Hippocampal formation (tissue), 2 donors: Measurements from ENCODE around the gene AQP9.

Experiments used
- DNase-seq, 2 donors: peaks; one replicate each; lab custom pipeline; 2025; lab: John Stamatoyannopoulos, UW

The AQP9 gene

DNA sequence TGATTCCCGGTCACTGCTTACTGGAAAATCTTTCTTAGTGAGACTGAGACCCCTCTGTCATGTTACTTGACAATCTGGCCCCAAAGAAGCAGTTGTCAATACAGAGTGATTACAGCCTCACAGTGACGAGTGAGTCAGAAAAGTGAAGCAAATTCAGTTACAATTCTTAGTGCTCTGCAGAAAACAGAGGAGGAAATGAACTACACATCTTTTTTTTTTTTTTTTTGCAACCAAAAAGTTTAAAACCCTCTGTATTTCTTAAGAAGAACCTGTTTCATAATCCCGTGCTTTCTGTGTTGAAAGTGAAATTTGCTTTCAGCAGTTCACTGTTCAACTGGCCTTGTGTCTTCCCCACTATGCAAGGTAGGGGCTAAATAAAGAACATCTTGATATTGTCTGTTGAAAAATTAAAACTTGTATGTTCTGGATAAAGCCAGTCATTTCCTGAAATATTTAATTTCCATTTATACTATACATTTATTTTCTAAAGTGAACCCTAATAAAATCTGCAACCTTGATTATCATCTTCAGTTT is 1.9 kb downstream of the AQP9 start:
- DNase-seq = no peak

DNA sequence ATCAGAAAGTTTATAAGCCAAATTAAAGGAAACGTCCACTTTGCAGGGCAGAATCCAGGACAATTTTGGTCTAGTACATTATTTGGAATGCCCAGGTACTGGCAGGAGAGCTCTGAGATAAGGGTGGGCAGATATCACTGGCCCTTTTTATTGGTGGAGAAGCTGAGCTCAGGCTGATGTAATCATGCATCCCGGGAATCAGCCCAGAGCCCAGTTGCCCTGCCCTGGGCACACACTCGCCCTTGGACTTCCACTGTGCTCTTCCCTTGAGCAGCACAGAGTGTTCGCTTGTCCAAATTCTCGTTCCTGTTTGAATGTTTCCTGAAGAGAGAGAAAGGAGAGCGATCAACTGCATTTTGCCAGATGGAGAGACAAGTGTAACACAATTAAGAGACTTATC is 3.7 kb downstream of the AQP9 start:
- DNase-seq = no peak

DNA sequence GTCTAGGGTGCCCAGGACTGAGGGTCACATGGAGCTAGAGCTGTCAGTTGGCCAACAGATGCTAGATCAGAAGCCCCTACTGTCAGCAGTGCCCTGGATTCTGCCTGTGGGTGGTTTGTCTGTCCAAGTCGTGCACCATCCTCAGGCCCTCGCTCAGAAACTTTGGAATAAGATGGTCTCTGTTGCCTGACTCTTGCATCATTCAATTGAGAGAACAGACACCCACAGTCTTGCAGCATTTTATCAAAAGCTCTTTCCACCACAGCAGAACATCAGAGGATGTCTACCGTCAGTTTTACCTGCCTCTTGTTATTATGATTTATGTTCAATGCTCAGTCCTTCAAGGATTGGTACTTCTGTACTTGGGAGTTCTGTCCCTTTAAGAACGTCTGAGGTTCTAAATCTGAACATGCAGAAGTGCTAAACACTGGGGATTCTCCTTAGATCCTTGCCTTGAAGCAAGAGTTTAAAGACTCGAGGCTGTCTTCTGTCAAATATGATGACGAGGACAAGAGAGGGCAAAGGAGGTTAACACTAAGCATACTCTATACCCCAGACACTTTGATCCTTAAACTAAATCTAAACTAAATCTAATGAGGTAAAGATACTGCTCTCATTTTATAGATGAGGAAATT is 4.8 kb downstream of the AQP9 start:
- DNase-seq = no peak

DNA sequence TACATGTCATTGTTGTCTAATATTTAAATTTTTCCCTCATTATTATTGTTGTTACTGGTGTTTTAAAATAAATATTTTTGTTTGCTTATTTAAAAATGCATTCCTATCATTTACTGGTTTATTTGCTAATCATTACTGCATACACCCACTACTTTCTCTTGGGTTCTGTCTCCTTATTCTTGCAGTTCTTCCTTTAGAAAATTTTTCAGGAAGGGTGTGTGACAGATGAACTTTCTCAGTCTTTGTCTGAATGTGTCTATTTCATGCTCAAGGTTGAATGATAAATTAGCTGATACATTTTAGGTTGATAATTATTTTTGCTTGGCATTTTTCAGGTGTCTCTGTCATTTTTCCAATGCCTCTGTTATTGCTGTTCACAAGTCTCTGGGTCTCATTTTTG is 7.4 kb downstream of the AQP9 start:
- DNase-seq = no peak

DNA sequence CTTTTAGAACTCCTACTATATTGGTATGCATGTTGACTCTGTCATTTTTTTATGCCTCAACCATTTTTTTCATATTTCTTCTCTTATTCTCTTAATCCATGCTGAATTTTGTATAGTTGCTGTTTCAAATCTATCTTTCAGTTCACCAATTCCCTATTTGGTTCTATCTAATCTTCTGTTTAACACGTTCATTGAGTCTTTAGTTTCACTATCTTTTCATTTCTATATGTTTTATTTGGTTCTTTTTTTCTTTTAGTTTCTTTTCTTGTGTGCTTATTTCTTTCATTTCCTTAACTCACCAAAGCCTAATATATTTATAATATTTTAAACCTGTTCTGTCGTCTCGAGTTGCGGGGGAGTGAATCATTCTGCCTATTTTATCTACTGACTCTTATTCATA is 8.0 kb downstream of the AQP9 start:
- no peak for DNase-seq

DNA sequence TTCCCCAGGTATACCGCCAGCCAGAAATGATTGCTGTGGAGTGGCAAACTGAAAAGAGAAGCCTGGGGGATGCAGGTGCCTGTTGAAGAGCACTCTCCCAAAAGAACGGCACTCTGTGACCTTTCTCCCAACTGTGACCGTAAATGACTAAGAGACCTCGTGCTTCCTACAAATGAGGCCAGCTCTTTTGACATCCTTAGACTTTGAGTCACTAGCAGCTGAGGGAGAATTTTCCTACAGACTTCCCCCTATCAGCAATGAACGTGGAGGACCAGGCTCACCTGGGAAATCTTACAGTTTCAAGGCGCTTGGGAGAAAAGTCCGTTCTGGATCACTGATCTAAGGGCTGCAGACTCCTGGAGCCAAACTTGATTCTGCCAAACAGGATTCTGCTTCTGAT is 8.6 kb downstream of the AQP9 start:
- DNase-seq = no peak

DNA sequence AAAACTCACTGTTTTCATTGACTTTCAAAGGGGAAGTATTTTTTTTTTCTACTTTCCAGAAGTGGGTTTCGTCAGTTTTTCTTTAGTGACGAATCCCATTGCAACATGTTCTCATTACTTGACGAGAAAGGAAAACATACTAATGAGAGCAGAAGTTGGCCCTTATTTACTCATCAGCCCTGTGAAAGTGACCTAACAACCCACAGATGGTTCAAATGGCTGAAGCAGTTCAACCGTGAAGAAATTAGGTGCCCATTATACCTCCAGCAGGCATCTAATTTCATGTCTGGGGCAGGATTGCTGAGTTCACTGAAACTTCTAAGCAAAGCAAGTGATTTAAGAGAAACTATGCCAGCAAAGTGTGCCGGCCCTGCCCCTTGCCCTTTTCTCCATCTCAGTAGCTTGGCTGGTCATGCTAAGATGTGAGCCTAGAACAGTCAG is 9.0 kb downstream of the AQP9 start:
- no peak for DNase-seq

DNA sequence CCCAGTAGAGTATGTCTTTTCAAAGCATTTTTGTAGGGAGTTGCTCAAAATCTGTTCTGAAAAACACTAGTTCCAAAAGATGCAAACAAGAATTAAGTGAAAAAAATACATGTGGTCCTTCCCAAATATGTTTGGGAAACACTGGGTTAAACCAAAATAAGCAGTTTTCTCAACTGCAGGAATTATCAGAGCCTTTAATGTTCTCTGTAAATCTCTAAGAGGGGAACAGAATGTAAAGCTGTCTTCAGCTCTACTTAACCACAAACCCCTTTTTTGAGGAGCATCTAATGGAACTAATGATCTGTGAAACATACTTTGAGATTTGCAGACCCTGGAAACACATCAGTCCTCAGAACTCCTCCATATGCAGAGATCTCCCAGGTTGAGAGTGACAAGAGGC is 9.9 kb downstream of the AQP9 start:
- no peak for DNase-seq

DNA sequence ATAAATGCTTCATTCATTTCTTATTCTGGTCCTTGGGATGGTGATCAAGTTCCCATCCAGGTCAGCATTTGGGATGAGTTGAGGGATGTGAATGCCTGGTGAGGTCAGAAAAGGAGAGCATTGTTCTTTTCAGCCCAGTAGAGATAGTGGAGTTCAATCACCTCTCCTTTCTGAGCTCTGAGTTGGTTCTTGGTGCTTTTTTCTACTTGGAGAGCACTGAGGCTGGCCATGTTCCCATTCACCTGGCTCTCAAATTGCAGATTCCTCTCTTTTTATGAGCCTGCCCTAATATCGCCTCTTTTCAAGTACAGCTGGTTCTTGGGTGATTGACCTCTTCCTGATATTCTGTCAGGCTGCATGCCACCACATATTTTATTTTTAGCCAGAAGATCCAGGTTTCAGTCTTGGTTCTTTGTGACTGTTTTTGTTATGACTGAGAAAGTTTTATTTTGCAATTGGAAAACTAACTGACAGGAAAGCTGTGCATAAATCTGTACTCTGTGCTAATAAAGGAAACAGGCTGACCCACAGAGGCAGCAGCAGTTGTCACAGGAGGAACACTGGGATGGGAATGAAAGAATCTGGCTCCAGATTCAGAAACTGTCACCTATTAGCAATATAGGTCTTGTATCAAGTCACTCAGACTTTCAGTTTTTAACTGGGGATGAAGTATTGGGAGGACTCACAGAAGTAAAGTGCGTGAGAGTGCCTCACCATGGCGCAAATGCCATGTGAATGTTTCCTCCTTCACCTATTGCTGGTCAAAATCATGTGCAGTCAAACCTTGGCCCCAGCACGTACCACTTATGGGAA is 10.7 kb downstream of the AQP9 start:
- no peak for DNase-seq

DNA sequence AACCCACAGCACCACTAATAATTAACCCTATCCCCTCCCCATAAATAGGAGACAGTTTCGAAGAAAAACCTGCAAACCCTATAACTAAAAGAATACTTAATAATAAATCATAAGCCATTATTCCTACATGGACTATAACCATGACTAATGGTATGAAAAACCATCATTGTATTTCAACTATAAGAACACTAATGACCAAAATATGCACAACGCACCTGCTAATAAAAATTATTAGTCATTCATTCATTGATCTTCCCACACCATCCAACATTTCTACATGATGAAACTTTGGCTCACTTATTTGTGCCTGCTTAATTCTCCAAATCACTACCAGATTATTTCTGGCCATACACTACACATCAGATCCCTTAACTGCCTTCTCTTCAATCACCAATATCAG is 16.6 kb downstream of the AQP9 start:
- no peak for DNase-seq

DNA sequence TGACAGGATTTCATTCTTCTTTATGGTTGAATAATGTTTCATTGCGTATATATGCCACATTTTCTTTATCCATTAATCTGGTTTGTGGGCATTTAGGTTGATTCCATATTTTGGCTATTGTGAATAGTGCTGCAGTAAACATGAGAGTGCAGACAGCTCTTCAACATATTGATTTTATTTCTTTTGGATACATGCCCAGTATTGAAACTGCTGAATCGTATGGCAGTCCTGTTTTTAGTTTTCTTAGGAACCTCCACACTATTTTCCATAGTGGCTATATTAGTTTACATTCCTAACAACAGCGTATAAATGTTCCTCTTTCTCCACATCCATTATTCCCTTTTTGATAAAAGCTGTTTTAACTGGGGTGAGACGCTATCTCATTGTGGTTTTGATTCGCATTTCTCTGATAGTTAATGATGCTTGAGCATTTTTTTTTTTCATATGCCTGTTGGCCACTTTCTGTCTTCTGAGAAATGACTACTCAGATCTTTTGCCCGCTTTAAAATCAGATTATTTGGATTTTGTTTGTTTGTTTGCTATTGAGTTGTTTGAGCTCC is 21.7 kb downstream of the AQP9 start:
- no peak for DNase-seq

DNA sequence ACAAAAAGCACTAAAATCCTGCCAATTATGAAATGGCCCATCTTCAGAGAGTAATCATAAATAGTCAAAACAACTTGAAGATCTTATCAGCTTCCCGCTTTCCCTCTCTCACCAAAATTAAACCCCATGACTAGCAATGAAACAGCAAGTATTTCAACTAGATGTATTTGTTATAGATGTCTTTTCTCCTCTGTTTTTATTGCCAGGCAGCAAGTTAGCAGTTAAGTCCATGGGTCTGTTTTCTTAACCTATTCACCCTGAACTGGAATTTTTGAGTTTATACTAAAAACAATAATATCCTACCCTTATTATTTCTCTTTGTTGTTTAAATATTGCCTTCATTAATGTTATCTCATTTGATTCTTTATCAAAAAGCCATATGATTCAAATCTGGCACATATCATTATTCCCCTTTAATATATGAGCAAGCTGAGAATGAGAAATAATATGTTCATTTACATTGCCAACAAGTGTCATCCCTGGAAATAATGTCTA is 23.3 kb downstream of the AQP9 start:
- no peak for DNase-seq

DNA sequence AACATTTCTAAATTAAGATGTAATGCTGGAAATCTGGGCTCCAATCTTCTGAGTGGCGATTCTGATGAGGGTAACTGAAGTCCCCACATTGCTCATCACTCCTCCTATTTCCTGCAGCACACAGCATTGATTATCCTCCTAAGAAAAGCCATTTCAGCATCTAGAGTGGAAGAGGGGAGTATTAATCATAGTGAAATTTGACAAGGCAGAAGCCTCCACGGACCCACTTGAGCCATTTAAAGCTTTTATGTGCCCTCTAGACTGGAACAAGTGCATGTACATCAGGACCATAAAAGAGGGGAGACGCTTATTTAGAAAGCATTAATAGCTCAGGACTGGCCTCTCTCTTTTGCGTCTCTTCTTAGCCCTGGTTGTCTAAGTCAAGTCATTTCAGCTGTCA is 25.8 kb downstream of the AQP9 start:
- no peak for DNase-seq

DNA sequence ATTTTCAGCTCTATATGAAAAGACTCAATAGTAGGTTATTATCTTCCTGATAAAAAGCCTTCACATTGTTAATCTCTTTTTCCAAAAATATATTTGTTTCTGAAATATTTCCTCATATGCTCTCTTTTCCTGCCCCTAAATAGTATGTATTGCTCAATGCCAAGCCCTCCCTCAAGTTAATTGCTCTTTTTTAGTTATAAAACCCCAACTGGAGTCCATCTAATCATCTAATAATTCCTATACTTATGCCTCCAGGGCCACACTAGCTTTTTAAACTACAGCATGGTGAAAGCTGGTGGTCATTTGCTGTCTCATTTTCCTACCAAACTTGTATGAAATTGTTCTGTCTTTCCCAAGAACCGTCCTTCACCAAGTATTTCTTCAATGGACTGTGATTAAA is 26.7 kb downstream of the AQP9 start:
- no peak for DNase-seq

DNA sequence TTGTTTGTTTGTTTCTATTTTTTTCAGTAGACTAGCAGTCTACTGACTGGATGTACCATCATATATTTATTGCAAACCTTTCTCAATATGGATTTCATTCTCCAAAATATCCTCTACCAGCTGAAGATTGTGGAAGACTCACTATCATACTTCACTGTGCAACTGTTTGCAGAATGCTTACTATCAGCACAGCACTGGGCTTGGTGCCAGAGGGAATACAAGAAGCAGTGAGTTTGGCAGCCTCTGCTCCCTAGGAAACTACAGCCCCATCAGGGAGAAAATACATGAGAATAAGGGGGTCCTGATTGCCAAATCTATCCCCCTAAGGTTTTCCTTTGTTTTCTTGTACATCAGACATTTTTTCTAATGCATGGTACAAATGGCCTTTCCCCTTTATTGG is 27.5 kb downstream of the AQP9 start:
- DNase-seq = peak in 1 of 2 donors; percentile 19

DNA sequence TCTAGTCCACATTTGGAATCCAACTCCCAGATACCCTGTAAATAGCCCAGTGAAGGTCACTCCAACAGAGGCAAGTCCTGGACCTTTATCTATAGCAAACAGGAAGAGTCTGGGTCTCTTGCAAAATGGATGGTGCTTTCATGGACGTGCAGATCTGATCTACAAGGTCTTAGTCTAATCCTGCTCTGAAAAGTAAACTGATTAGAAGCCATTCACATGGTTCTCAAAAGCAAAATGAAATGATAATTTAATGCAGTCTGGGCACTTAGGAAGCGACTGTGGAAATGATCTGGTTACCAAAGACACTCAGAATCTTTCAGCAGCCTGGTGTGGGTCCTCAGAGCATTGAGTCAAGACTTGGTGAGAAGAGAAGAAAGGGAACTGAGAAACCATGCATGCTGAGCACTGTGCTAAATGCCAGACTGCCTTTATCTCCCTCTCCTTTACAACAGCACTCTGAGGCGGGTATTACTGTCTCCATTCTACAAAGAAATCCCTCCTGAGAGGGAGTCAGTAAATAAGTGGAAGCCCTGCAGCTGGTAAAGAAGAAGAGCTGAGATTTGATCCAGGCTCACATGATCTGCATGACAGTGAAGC is 29.0 kb downstream of the AQP9 start:
- no peak for DNase-seq

DNA sequence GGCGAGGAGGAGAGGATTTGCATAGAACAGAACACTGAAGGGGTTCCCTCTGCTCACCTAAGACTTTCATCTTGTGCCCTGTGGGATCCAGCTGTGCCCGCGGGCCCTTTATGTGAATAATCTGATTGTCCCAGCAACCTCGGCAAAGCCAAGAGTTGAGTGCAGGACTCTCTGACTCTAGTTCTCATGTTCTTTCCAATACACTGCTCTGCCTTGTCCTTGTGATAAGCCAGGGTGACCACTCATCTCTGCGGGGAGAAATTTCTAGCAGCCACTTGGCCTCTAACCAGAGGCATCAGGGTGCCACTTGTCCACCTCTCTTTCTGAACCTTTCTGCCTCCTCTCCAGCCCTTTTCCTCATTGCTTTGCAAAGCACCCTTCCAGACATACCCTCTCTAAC is 31.8 kb downstream of the AQP9 start:
- no peak for DNase-seq

DNA sequence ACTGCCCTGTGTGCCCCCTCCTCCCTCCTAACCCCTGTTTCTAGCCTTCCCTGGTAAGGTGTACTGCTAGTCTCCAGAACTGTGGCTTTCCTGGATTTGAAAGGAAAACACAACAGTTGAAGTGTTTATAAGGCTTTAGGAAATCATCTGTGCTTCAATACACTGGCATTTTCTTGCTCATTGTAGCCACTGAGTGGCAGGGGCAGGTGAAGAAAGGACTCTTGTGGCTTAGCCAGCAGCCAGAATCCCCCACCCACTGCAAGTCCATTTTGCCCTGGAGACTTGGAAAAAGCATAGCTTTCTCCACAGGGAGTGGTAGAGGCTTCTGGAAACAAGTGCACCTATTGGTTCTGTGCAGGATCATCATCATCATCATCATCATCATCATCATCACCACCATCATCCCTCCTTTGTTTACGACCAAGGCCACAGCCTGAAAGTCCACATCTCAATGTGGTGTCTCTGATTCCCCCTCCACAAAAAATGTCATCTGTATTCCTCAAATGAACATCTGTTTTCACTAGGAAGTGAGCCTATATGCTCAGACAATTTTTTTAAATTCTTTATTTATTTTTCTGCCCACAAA is 33.4 kb downstream of the AQP9 start:
- DNase-seq = no peak

DNA sequence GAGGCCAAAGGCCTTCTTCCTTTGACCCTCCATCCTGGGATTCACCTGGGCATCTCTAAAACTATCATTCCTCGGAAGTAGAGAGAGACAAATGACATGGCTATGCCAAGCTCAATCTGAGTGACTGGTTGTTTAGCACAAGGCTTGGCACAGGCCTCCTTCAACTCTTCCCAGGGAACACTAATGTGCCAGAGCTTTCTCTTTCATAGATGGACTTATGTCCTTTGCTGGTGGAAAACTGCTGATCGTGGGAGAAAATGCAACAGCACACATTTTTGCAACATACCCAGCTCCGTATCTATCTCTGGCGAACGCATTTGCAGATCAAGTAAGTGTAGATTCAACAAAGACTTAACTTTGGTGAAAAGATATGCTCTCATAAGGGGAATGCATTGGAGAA is 36.5 kb downstream of the AQP9 start:
- DNase-seq = no peak

DNA sequence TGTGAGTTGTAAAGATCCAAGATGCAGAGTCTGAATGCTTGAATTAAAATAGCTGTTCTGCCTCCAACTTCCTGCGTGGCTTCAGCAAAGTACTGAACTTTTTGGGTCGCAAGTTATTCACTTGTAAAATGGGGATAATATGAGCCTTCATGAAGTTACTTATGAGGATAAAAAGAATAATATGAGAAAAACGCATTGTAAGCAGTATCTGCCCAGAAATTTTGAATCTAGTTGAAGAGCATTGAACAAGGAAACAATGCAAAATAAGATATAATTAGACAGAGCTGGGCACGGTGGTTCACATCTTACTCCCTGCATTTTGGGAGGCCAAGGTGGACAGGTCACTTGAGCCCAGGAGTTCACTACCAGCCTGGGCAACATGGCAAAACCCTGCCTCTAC is 37.8 kb downstream of the AQP9 start:
- no peak for DNase-seq

DNA sequence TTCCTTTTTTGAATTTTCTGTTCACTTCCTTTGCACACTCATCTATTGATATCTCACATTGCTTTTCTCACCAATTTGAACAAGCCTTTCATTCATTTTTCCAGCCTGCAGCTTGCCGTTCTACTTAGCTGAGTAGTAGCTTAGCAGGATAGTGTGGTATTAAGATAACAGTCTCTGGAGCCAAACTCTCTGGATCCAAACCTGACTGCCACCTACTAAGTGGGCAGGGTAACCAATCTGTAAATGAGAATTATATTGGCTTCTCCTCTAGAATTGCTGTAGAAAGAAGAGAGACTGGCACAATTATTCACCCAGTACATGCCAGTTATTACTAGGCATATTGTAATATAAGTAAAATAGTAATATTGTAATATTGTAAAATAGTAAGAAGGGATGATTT is 40.5 kb downstream of the AQP9 start:
- DNase-seq = no peak

DNA sequence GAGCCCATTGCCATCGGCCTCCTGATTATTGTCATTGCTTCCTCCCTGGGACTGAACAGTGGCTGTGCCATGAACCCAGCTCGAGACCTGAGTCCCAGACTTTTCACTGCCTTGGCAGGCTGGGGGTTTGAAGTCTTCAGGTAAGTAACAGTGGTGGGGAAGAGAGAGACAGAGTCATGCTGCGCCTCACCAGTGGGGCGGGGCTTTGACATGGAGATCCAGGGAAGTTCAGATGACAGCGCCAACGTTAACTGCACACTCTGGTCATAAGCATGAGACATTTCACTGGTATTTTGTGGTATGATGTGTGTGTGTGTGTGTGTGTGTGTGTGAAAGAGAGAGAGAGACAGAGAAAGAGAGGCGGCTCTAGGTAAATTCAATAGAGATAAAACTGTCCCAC is 41.0 kb downstream of the AQP9 start:
- DNase-seq = no peak
